HG03039 (cell line): ENCODE measurements around the gene BCLAF1.

Experiments used
- ATAC-seq: cut with Tn5 transposase; IDR thresholded peaks from one replicate; pipeline ENCODE4 v1.9.1; 2021; ENCODE audit warnings: mild to moderate bottlenecking, moderate library complexity; ENCODE audit not compliant: unreplicated experiment

BCLAF1 gene

DNA sequence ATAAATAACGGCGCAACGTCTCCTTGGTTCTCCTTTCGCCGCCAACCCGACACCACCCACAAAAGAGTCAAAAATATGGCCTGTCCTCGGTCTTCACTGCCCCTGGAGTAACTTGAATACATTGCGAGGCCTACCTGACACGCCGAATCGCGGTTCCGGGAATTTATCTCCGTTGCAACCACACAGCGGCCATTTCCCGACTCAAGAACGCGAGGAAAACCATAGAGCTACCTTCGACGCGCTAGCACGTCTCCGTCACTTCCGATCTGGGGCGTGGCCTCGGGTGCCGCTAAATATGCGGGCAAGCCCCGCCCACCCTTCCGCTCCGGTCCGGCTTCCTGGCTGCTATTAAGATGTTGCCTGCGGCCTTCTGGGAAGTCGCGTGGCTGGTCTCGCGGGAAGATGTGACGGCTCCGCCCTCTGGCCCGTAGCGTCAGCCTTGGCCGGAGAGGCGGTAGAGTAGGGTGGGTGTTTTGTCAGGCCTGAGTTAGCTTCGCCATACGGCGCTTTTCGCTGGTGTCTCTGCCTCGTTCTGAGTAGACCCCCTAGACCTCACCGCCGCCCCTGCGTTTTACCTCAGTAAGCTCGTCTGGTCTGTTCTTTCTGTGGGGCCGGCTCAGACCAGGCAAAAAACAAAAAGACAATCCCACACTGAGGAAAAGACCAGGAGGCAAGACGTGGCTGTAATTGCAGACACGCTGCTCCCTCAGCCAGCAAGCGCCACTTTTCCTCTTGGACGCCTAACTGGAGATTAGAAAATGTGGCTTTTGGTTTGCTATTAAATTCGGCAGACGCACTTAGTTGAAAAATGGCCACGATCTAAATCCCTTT, at the start of gene BCLAF1:
Gene BCLAF1, minus strand, starts transcription at position 268 of the 831 bp plus-strand sequence. CDS start 9,980 bp downstream, outside the sequence.
- ATAC-seq = peak; percentile 93

- ATAC-seq = no peak
Observed at GRCh38 chr6:136338486-136338885, 48.8 kb upstream of the BCLAF1 start.

DNA sequence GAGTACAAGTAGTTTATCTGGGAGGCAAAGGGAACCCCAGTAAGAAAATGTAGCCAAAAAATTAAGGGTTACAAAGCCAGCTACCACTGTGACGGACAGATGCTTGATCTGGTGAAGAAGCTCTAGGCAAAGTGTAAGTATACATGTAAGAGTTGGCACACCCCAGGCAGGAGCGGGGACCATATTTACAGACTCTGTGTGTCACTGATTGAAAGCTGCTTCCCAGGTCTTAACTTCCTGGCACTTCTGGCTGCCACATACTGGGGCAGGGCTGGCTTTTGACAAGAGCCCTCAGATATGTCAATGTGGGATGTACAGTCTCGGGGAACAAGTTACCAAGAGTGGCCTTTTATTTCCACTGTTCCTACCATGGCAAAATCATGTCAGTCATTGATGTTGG, 48.0 kb upstream of the BCLAF1 start:
- no peak for ATAC-seq

- no peak for ATAC-seq
Observed at GRCh38 chr6:136337121-136337520, 47.5 kb upstream of the BCLAF1 start.

GRCh38 chr6:136335736-136336363, 46.2 kb upstream of the BCLAF1 start:
- no peak for ATAC-seq

DNA sequence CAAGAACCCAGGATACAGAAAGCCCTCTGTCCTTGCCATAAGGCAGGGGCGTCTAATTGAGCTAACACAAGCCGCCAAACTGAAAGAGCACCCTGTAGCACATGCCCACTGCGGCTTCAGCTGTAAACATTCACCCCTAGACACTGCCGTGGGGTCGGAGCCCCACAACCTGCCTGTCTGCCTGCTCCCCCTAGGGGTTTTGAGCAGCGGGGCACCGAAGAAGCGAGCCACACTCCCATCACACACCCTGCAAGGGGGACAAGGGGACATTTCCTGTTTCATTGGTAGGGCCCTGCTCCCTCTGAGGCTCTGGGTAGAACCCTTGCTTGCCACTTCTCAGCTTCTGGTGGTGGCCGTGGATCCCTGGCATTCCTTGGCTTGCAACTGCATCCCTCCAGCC, 45.2 kb upstream of the BCLAF1 start:
- ATAC-seq = no peak

DNA sequence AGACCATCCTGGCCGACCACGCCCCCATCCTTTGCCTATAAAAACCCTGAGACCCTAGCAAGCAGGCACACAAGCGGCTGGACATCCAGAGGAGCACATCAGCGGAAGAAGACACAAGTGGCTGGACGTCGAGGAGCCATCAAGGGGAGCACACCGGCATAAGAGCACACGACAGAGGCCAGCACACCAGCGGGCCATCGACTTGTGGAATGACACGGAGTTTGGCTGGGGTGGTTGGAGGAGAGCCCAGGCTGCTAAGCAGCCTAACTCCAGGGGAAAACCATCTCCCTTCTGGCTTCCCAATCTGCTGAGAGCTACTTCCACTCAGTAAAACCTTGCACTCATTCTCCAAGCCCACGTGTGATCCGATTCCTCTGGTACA, 44.8 kb upstream of the BCLAF1 start:
- no peak for ATAC-seq

GRCh38 chr6:136333824-136334464, 44.3 kb upstream of the BCLAF1 start:
- no peak for ATAC-seq

- no peak for ATAC-seq
Observed at GRCh38 chr6:136331461-136331860, 41.8 kb upstream of the BCLAF1 start.

DNA sequence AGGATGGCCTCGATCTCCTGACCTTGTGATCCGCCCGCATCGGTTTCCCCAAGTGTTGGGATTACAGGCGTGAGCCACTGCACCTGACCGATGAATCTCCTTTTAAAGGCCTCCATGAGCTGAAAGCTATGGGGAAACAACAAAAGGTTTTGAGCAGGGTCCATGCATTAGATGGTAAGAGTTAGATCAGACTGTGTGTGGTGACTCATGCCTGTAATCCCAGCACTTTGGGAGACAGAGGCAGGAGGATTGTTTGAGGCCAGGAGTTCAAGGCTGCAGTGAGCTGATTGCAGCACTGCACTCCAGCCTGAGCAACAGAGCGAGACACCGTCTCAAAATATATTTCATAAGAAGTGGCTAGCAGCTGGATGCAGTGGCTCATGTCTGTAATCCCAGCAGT, 41.0 kb upstream of the BCLAF1 start:
- no peak for ATAC-seq

GRCh38 chr6:136326038-136326553, 36.5 kb upstream of the BCLAF1 start:
- ATAC-seq = no peak

- no peak for ATAC-seq
Observed at GRCh38 chr6:136324686-136325380, 35.2 kb upstream of the BCLAF1 start.

DNA sequence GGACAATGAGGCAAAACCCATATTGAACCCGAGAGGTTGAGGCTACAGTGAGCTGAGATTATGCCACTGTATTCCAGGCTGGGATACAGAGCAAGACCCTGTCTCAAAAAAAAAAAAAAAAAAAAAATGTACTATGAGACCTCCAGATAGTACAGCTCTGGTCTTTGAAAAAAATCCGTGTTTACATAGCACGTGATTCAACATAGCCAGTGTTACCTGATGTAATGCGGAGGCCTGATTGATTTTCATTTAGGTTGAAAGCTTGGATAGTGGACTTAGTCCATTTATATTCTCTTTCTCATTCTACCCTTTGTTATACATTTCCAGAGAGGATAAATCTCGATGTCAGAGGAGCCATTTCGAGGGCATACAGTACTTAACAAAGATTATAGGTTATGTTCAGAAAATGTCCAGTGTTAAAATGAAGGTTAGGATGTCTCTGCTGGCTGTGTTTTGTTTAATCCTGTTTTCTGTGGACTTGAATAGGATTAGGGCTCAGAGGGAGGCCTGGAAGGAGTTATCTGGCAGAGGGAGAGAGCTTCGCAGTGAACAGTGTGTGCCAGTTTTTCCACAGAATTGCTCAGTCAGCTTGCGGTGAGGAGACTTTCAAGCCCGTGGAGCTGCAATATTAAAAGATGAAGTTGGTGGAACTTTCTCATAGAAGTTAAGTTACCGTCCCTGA, 33.9 kb upstream of the BCLAF1 start:
- ATAC-seq = no peak

- no peak for ATAC-seq
Observed at GRCh38 chr6:136319732-136320131, 30.1 kb upstream of the BCLAF1 start.

DNA sequence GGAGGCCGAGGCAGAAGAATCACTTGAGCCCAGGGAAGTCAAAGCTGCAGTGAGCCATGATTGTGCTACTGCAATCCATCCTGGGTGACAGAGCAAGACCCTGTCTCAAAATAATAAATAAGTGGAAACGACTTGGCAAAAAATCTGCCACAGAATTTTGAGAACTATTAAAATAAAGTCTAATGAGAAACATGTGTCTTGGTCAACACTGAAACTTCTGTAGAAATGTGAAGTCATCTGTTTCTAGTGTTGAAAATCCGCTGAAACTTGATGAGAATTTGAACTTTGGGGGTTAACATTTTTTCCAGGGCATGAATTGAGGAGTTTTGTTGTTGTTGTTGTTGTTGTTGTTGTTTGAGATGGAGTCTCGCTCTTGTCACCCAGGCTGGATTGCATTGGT, 29.0 kb upstream of the BCLAF1 start:
- no peak for ATAC-seq

GRCh38 chr6:136317971-136318370, 28.3 kb upstream of the BCLAF1 start:
- ATAC-seq = no peak

DNA sequence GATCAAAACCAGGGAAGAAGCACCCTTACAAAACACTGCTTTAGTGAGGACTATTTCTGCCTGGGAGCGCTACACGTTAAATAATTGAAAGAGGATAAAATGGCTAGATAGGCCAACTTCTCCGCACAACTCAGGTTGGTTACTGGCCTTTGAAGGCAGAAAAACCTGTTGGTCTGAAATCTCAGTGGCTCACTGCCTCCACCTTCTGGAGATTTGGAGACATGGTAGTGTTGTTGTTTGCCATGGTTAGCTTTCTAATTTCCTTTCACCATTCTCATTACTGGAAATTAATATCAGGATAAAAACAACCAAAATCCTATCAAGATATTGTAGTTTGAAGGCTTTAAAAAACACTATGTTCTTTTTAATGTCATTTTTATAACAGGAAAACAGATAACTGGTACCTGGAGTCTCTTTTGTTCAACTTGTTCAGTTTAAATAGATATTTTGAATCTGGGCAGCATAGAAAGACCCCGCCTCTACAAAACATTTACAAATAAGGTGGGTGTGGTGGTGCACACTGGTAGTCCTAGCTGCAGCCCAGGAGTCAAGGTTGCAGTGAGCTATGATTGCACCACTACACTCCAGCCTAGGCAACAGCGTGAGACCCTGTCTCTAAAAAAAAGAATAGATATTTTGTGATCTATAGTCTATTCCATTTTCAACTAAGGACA, 27.5 kb upstream of the BCLAF1 start:
- no peak for ATAC-seq

GRCh38 chr6:136315594-136315993, 25.9 kb upstream of the BCLAF1 start:
- no peak for ATAC-seq

- ATAC-seq = no peak
Observed at GRCh38 chr6:136312975-136313374, 23.3 kb upstream of the BCLAF1 start.

- no peak for ATAC-seq
Observed at GRCh38 chr6:136309729-136310311, 20.2 kb upstream of the BCLAF1 start.
